ENCODE results near the gene SHBG.

The SHBG gene

GRCh38 chr17:7647018-7647417 lies 17.1 kb downstream of the SHBG start:
- no peak for DNase-seq (ENCODE audit: low read depth in 2 of 2)

- peak; percentile 64 to 70 for DNase-seq (ENCODE audit: low read depth in 2 of 2)
These were observed 20.7 kb downstream of the SHBG start, which contains the start of gene ATP1B2 for GRCh38 chr17:7650509-7651096. ATP1B2 (plus strand) TSS chr17:7650926; CDS start chr17:7651519, 593 bp downstream.

GRCh38 chr17:7651097-7651664 lies 21.2 kb downstream of the SHBG start:
- DNase-seq (ENCODE audit: low read depth in 2 of 2) = no peak

GRCh38 chr17:7651665-7652387 lies 21.9 kb downstream of the SHBG start:
- DNase-seq (ENCODE audit: low read depth in 2 of 2) = no peak

GRCh38 chr17:7652388-7653356 lies 22.7 kb downstream of the SHBG start:
- DNase-seq (ENCODE audit: low read depth in 2 of 2) = no peak

- no peak for DNase-seq (ENCODE audit: low read depth in 2 of 2)
These were observed 25.1 kb downstream of the SHBG start for GRCh38 chr17:7654832-7655540.

GRCh38 chr17:7655541-7655840 lies 25.6 kb downstream of the SHBG start:
- DNase-seq (ENCODE audit: low read depth in 2 of 2) = no peak

GRCh38 chr17:7656958-7657609 lies 27.1 kb downstream of the SHBG start:
- no peak for DNase-seq (ENCODE audit: low read depth in 2 of 2)

DNA sequence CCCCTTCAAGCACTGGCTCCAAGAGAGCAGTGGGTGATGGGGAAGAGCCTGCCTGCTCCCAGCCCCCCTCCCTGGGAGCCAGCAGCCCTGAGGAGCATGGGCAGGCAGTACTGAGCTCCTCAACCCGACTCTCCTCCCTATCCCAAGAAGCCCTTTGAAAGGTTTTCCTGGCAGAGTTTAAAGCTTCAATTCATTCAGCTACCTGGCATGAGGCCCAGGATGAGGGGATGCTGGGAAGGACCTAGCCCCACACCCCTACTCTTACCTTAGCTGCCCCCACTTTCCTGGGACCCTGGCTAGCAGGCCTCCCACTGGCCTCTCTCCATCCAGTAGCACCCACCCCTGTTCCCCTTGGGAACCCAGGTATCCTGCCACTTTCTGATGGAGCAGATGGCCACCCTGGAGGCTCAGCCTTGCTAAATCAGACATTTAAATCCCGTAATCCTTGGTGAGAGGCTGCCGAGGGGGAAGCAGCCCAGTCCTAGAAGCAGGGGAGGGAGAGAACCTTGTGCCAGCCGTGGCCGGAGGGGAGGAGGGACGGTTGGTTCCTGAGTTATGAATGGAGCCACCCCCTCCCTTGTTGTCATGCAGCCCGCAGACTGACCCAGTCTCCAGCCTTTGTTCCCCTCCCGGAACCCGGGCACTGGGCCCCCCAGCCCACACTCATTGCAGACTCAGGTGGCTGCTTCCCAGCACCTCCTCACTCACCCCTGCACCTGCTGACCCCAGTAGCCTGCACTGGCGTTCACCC lies 37.9 kb downstream of the SHBG start:
- no peak for DNase-seq (ENCODE audit: low read depth in 2 of 2)

DNA sequence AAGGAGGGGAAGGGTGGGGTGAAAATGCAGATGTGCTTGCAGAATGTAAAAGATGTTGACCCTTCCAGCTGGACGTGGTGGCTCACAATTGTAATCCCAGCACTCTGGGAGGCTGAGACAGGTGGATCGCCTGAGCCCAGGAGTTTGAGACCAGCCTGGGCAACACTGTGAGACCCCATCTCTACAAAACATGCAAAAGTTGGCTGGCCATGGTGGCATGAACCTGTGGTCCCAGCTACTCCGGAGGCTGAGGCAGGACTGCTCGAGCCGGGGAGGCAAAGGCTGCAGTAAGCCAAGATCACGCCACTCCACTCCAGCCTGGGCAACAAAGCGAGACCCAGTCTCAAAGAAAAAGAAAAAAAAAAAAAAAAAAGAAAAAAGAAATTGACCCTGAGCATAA lies 38.5 kb downstream of the SHBG start:
- DNase-seq (ENCODE audit: low read depth in 2 of 2) = no peak

GRCh38 chr17:7673239-7673638 lies 43.3 kb downstream of the SHBG start:
- DNase-seq (ENCODE audit: low read depth in 2 of 2) = no peak

- DNase-seq (ENCODE audit: low read depth in 2 of 2) = no peak
These were observed 45.0 kb downstream of the SHBG start for GRCh38 chr17:7674934-7675333.

GRCh38 chr17:7676533-7676932 lies 46.6 kb downstream of the SHBG start:
- no peak for DNase-seq (ENCODE audit: low read depth in 2 of 2)

DNA sequence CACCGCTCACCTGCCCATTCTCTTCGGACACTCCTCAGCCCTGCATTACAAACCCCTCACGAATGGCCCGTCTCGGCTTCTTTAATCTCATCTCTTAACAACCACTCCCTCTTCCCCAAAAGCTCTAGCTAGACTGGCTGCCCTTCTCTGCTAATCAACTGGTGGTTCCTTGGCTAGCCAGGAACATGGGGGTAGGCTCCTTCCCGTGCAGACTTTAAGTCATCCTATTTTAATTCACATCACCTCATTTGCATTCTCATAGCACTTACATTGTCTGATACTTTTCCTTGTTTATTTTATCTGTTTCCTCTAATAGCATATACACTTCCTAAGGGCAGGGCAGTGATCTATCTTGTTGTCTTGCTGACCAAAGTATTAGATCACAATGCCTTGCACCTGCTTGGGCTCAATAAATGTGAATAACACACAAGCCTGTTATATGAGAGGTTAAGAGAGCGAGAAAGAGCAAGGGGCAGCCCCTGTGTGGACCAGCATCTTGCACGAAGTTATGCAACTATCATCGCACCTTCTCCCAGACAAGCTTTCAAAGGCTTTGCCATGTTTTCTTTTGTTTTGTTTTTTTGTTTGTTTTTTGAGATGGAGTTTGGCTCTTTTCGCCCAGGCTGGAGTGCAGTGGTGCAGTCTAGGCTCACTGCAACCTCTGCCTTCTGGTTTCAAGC lies 47.6 kb downstream of the SHBG start:
- DNase-seq (ENCODE audit: low read depth in 2 of 2) = no peak
